Measurements from ENCODE around the gene PCNX2. TPM values are rescaled to one million over a fixed set of nuclear protein-coding genes. Genes with fewer than 3 reads are reported as not detected.

The PCNX2 gene
- total RNA-seq, 4 donors from 2014 or later = 5.9 to 21.7 (median 10.3) TPM

- ATAC-seq = no peak
- TF ChIP-seq POLR2AphosphoS5 (IDR thresholded peaks at IDR 0.05) = no peak
- no peak for TF ChIP-seq POLR2A (IDR thresholded peaks at IDR 0.05)
- no peak for TF ChIP-seq CTCF (IDR thresholded peaks at IDR 0.05)
- TF ChIP-seq EP300 (IDR thresholded peaks at IDR 0.05) = no peak
- Histone ChIP-seq H3K36me3 (no peaks in the 10 kb centered on the region), H3K9me3 (no peaks in the 10 kb centered on the region), H3K4me1 (peaks cover 0 to 13% (median 0%) of the 10 kb centered on the region in 3 donors), H3K27ac (no peak overlapping the region), H3K27me3 (no peaks in the 10 kb centered on the region), H3K4me3 (no peak overlapping the region)
- WGBS, 2 donors (ENCODE audit: low coverage in 1 of 2) = 97 to 100% methylated on average over 3 of the region's 3 CpGs
Observed at GRCh38 chr1:233080286-233080685, 215.2 kb downstream of the PCNX2 start.

GRCh38 chr1:233079574-233079973, 216.0 kb downstream of the PCNX2 start:
- no peak for ATAC-seq
- TF ChIP-seq POLR2AphosphoS5 (IDR thresholded peaks at IDR 0.05) (no peak), CTCF (IDR thresholded peaks at IDR 0.05) (no peak), EP300 (IDR thresholded peaks at IDR 0.05) (no peak)
- Histone ChIP-seq H3K27ac (no peak overlapping the region), H3K36me3 (no peaks in the 10 kb centered on the region), H3K27me3 (no peaks in the 10 kb centered on the region), H3K4me1 (peaks cover 0 to 13% (median 0%) of the 10 kb centered on the region in 3 donors), H3K9me3 (no peaks in the 10 kb centered on the region), H3K4me3 (no peak overlapping the region)
- 90 to 93% methylated on average over 3 to 4 of the region's 4 CpGs for WGBS, 2 donors (ENCODE audit: low coverage in 1 of 2)

- Histone ChIP-seq H3K36me3 (no peaks in the 10 kb centered on the region), H3K9me3 (peaks cover 0 to 7% (median 0%) of the 10 kb centered on the region in 3 donors), H3K27ac (no peak overlapping the region), H3K4me3 (no peak overlapping the region), H3K4me1 (peaks cover 0 to 13% (median 0%) of the 10 kb centered on the region in 3 donors), H3K27me3 (no peaks in the 10 kb centered on the region)
- ATAC-seq = no peak
- WGBS, 2 donors (ENCODE audit: low coverage in 1 of 2) = 26 to 63% methylated on average over 5 to 6 of the region's 6 CpGs
- TF ChIP-seq POLR2AphosphoS5 (IDR thresholded peaks at IDR 0.05) = no peak
- TF ChIP-seq EP300 (IDR thresholded peaks at IDR 0.05) = no peak
- no peak for TF ChIP-seq CTCF (IDR thresholded peaks at IDR 0.05)
- TF ChIP-seq POLR2A (IDR thresholded peaks at IDR 0.05) = no peak
Observed at GRCh38 chr1:233078396-233078795, 217.1 kb downstream of the PCNX2 start.

GRCh38 chr1:233075915-233076295, 219.6 kb downstream of the PCNX2 start:
- Histone ChIP-seq H3K9me3 (peaks cover 0 to 8% (median 0%) of the 10 kb centered on the region in 3 donors), H3K4me1 (no peaks in the 10 kb centered on the region), H3K36me3 (no peaks in the 10 kb centered on the region), H3K27me3 (no peaks in the 10 kb centered on the region), H3K27ac (no peak overlapping the region), H3K4me3 (no peak overlapping the region)
- TF ChIP-seq CTCF (IDR thresholded peaks at IDR 0.05) = no peak
- TF ChIP-seq POLR2AphosphoS5 (IDR thresholded peaks at IDR 0.05) = no peak
- no peak for TF ChIP-seq POLR2A (IDR thresholded peaks at IDR 0.05)
- no peak for ATAC-seq
- WGBS, 2 donors (ENCODE audit: low coverage in 1 of 2) = 50 to 56% methylated on average over 1 of the region's 1 CpG

- ATAC-seq = no peak
- TF ChIP-seq POLR2A (IDR thresholded peaks at IDR 0.05) (no peak), CTCF (IDR thresholded peaks at IDR 0.05) (no peak), EP300 (IDR thresholded peaks at IDR 0.05) (no peak), POLR2AphosphoS5 (IDR thresholded peaks at IDR 0.05) (no peak)
- WGBS, 2 donors (ENCODE audit: low coverage in 1 of 2) = 100% methylated on average over 1 to 2 of the region's 2 CpGs
- no peaks in the 10 kb centered on the region for H3K36me3 ChIP-seq
- H3K4me3 ChIP-seq = no peak overlapping the region
- no peaks in the 10 kb centered on the region for H3K9me3 ChIP-seq
- no peak overlapping the region for H3K27ac ChIP-seq
- no peaks in the 10 kb centered on the region for H3K4me1 ChIP-seq
- no peaks in the 10 kb centered on the region for H3K27me3 ChIP-seq
Observed at GRCh38 chr1:233066087-233066486, 229.4 kb downstream of the PCNX2 start.
